D341Med (cell line): ENCODE data around the gene KRT15.

ENCODE experiments used
- DNase-seq: peaks from one replicate; pipeline ENCODE4 v3.0.0; 2012; ENCODE audit warnings: low spot score

KRT15 gene

GRCh38 chr17:41524261-41524660 is 5.6 kb upstream of the KRT15 start:
- DNase-seq, result no peak

- no peak for DNase-seq
Observed at GRCh38 chr17:41523787-41524186, 5.1 kb upstream of the KRT15 start.

GRCh38 chr17:41523225-41523593 is 4.5 kb upstream of the KRT15 start:
- DNase-seq, result no peak

GRCh38 chr17:41522301-41523224 is 3.9 kb upstream of the KRT15 start:
- no peak for DNase-seq

- no peak for DNase-seq
Observed at GRCh38 chr17:41521574-41522261, 3.0 kb upstream of the KRT15 start.

- no peak for DNase-seq
Observed at GRCh38 chr17:41520821-41521521, 2.3 kb upstream of the KRT15 start.

- no peak for DNase-seq
Observed at GRCh38 chr17:41519501-41520224, 973 bp upstream of the KRT15 start.

- no peak for DNase-seq
Observed at GRCh38 chr17:41518031-41518430, 659 bp downstream of the KRT15 start.

- DNase-seq, result no peak
Observed at GRCh38 chr17:41516830-41517283, 1.8 kb downstream of the KRT15 start.

GRCh38 chr17:41516147-41516829 is 2.4 kb downstream of the KRT15 start:
- DNase-seq, result no peak

- no peak for DNase-seq
Observed at GRCh38 chr17:41513168-41513547, 5.5 kb downstream of the KRT15 start.

- DNase-seq, result no peak
Observed at GRCh38 chr17:41512546-41513167, 6.0 kb downstream of the KRT15 start.

- DNase-seq, result no peak
Observed at GRCh38 chr17:41511716-41512115, 7.0 kb downstream of the KRT15 start.

- DNase-seq, result no peak
Observed at GRCh38 chr17:41511116-41511515, 7.6 kb downstream of the KRT15 start.

- no peak for DNase-seq
Observed at GRCh38 chr17:41510251-41511065, 8.2 kb downstream of the KRT15 start.

- DNase-seq, result no peak
Observed at GRCh38 chr17:41507315-41507880, 11.3 kb downstream of the KRT15 start.

GRCh38 chr17:41505809-41506767 is 12.6 kb downstream of the KRT15 start:
- no peak for DNase-seq

- no peak for DNase-seq
Observed at GRCh38 chr17:41505007-41505808, 13.5 kb downstream of the KRT15 start, which contains the start of gene KRT13. Gene KRT13, minus strand, starts transcription at chr17:41505612. Its CDS starts 62 bp downstream, at chr17:41505550.
